ENCODE data around the gene ETHE1. TPM values are rescaled to one million over a fixed set of nuclear protein-coding genes. Genes with fewer than 3 reads are reported as not detected.

The ETHE1 gene
- 10 to 100 TPM; 13.0 to 15.2 TPM for total RNA-seq
- polyA plus RNA-seq (2013, experiment 1 of 2), result 21.1 TPM
- 17.8 TPM for polyA plus RNA-seq (2013, experiment 2 of 2)
- long read RNA-seq, experiment 1, transcript ETHE1-201 (7 exons, 963 nt), result major isoform, 11 of 11 reads
- long read RNA-seq, experiment 1, partial matches to known transcripts, result 0 of 11 reads
- long read RNA-seq, experiment 1, other reads (novel, unspliced or antisense), result 0 of 11 reads
- long read RNA-seq, experiment 2, transcript ETHE1-201 (7 exons, 963 nt), result major isoform, 5 of 6 reads
- long read RNA-seq, experiment 2, partial matches to known transcripts, result 0 of 6 reads
- long read RNA-seq, experiment 2, other reads (novel, unspliced or antisense), result 1 of 6 reads
- long read RNA-seq, experiment 3, transcript ETHE1-201 (7 exons, 963 nt), result major isoform, 9 of 12 reads
- long read RNA-seq, experiment 3, partial matches to known transcripts, result 0 of 12 reads
- long read RNA-seq, experiment 3, other reads (novel, unspliced or antisense), result 2 of 12 reads
- long read RNA-seq, experiment 4, transcript ETHE1-201 (7 exons, 963 nt), result major isoform, 40 of 48 reads
- long read RNA-seq, experiment 4, partial matches to known transcripts, result 1 of 48 reads
- long read RNA-seq, experiment 4, other reads (novel, unspliced or antisense), result 7 of 48 reads

GRCh38 chr19:43526884-43527859, at the start of gene ETHE1:
Gene ETHE1, minus strand, starts transcription at chr19:43527201. Its CDS starts 24 bp downstream, at chr19:43527177.
- Histone ChIP-seq H3K27me3 (ENCODE audit: control insufficient read depth, insufficient read depth, low read length, poor library complexity, severe bottlenecking) (no peaks in the 10 kb centered on the region), H3K9ac (ENCODE audit: extremely low read depth, low read length, poor library complexity, severe bottlenecking) (peak within 1 kb of the TSS; percentile 51), H3K9me3 (ENCODE audit: control insufficient read depth, low read length) (no peaks in the 10 kb centered on the region), H3K4me3 (ENCODE audit: low read length) (peak within 1 kb of the TSS; percentile 91), H3K4me1 (ENCODE audit: control insufficient read depth, insufficient read depth, low read length) (no peaks in the 10 kb centered on the region), H3K36me3 (ENCODE audit: control insufficient read depth, insufficient read depth, low read length) (no peaks in the 10 kb centered on the region), H3K27ac (ENCODE audit: low read depth, low read length) (no peak within 1 kb of the TSS)
- Mint-ChIP-seq H3K4me1 (peaks cover 13% of the 10 kb centered on the region), H3K9me3 (no peaks in the 10 kb centered on the region), H3K27ac (no peak within 1 kb of the TSS), H3K4me3 (peak within 1 kb of the TSS; percentile 79), H3K27me3 (ENCODE audit: insufficient read depth) (peaks cover 38% of the 10 kb centered on the region), H3K36me3 (ENCODE audit: low read depth) (no peaks in the 10 kb centered on the region)
- 6 to 8% methylated on average over 28 to 52 of the region's 54 CpGs for WGBS, 2 experiments (ENCODE audit: insufficient coverage in 1 of 2, insufficient read length in 1 of 2)
- peak; percentile 93 for DNase-seq
- TF ChIP-seq CTCF (conservative IDR thresholded peaks at IDR 0.05), result peak; percentile 29

- peak overlapping the region; percentile 33 for H3K9ac ChIP-seq (ENCODE audit: extremely low read depth, low read length, poor library complexity, severe bottlenecking)
- H3K27ac ChIP-seq (ENCODE audit: low read depth, low read length), result peak overlapping the region; percentile 50
- H3K27ac Mint-ChIP-seq, result peak overlapping the region; percentile 96
- H3K4me1 ChIP-seq (ENCODE audit: control insufficient read depth, insufficient read depth, low read length), result peaks cover 4% of the 10 kb centered on the region
- H3K4me3 ChIP-seq (ENCODE audit: low read length), result peak overlapping the region; percentile 59
- no peaks in the 10 kb centered on the region for H3K9me3 ChIP-seq (ENCODE audit: control insufficient read depth, low read length)
- peaks cover 21% of the 10 kb centered on the region for H3K36me3 ChIP-seq (ENCODE audit: control insufficient read depth, insufficient read depth, low read length)
- no peaks in the 10 kb centered on the region for H3K27me3 ChIP-seq (ENCODE audit: control insufficient read depth, insufficient read depth, low read length, poor library complexity, severe bottlenecking)
- peak overlapping the region; percentile 94 for H3K4me3 Mint-ChIP-seq
- 86 to 89% methylated on average over 22 to 37 of the region's 37 CpGs for WGBS, 2 experiments (ENCODE audit: insufficient coverage in 1 of 2, insufficient read length in 1 of 2)
- TF ChIP-seq CTCF (conservative IDR thresholded peaks at IDR 0.05), result no peak
- H3K9me3 Mint-ChIP-seq, result no peaks in the 10 kb centered on the region
- H3K4me1 Mint-ChIP-seq, result peaks cover 25% of the 10 kb centered on the region
- no peak for DNase-seq
- H3K27me3 Mint-ChIP-seq (ENCODE audit: insufficient read depth), result peaks cover 5% of the 10 kb centered on the region
- H3K36me3 Mint-ChIP-seq (ENCODE audit: low read depth), result peaks cover 17% of the 10 kb centered on the region
Observed at GRCh38 chr19:43575955-43576878, 49.2 kb upstream of the ETHE1 start.

All from endodermal cell (in vitro differentiated cells).